GM18861 (cell line): ENCODE measurements around the gene LRRC73.
"Not testable (repeated sequence)": the region's sequence is repeated elsewhere in the genome, so short reads cannot be mapped to it uniquely, and the experiment has no call there.

Experiments used
- ATAC-seq: cut with Tn5 transposase; IDR thresholded peaks from one replicate; pipeline ENCODE4 v1.9.1; 2021; ENCODE audit not compliant: unreplicated experiment

The LRRC73 gene

GRCh38 chr6:43467265-43467664, 42.9 kb downstream of the LRRC73 start:
- not testable (repeated sequence) for ATAC-seq

GRCh38 chr6:43465948-43466347, 44.2 kb downstream of the LRRC73 start:
- ATAC-seq, result no peak

- ATAC-seq, result no peak
These were observed 45.8 kb downstream of the LRRC73 start for GRCh38 chr6:43464337-43464736.

GRCh38 chr6:43461936-43462335, 48.2 kb downstream of the LRRC73 start:
- no peak for ATAC-seq

GRCh38 chr6:43460032-43460431, 50.1 kb downstream of the LRRC73 start:
- ATAC-seq, result no peak

GRCh38 chr6:43459535-43459934, 50.6 kb downstream of the LRRC73 start:
- no peak for ATAC-seq

GRCh38 chr6:43458154-43458553, 52.0 kb downstream of the LRRC73 start:
- not testable (repeated sequence) for ATAC-seq

- ATAC-seq, result no peak
These were observed 52.5 kb downstream of the LRRC73 start for GRCh38 chr6:43457643-43458042.
